GM12878 (cell line): ENCODE measurements around the gene ACRBP.

Source experiments
- CBX5 ChIP-seq: sonication (generic); IDR thresholded peaks from 2 replicates; pipeline ENCODE4 v1.6.1; 2016; ENCODE audit warnings: low read depth, moderate library complexity, mild to moderate bottlenecking, inconsistent platforms
- CEBPB ChIP-seq, 2 experiments: fragments of 150-350 bp in 1 of 2; IDR thresholded peaks; 2 replicates each; pipeline ENCODE4 v1.6.1; 2012 to 2014; ENCODE audit warnings: low read depth in 2 of 2, low read length in 2 of 2, borderline replicate concordance in 1 of 2, inconsistent platforms in 1 of 2
- EP300 ChIP-seq, 2 experiments: fragments of 150-350 bp in 1 of 2; IDR thresholded peaks; 2 replicates each; pipeline ENCODE4 v1.6.1; 2011 to 2012; ENCODE audit warnings: low read depth in 2 of 2, low read length in 2 of 2, borderline replicate concordance in 1 of 2, improper control_type of control experiment in 1 of 2, inconsistent platforms in 1 of 2; ENCODE audit not compliant: control insufficient read depth in 1 of 2
- EZH2 ChIP-seq: IDR thresholded peaks from 2 replicates; pipeline ENCODE4 v1.6.1; 2012; ENCODE audit warnings: low read depth, mild to moderate bottlenecking, control low read depth, inconsistent platforms, low read length, borderline replicate concordance; ENCODE audit not compliant: control insufficient read depth
- GATAD2B ChIP-seq: fragments of 450-650 bp; conservative IDR thresholded peaks from 2 replicates; pipeline ENCODE4 v1.6.1; 2017; ENCODE audit warnings: low read depth, mild to moderate bottlenecking, moderate library complexity
- SP1 ChIP-seq: IDR thresholded peaks from one replicate; pipeline ENCODE4 v1.6.1; 2011; ENCODE audit warnings: low read depth, low read length
- TCF7 ChIP-seq: IDR thresholded peaks from 2 replicates; pipeline ENCODE4 v1.6.1; 2014; ENCODE audit warnings: antibody characterized with exemption, borderline replicate concordance
- TF ChIP-seq, protein P1 (sequence below): IDR thresholded peaks from 2 replicates; pipeline ENCODE4 v1.6.1; 2011; ENCODE audit warnings: mild to moderate bottlenecking, low read depth, low read length, moderate library complexity; ENCODE audit not compliant: insufficient replicate concordance
- TF ChIP-seq, protein P2 (sequence below), 3 experiments: IDR thresholded peaks in 2 of 3; conservative IDR thresholded peaks in 1 of 3; 2 replicates each; pipeline ENCODE4 v1.5.1; 2011; ENCODE audit warnings: low read depth in 3 of 3, low read length in 3 of 3, mild to moderate bottlenecking in 3 of 3, control low read depth in 2 of 3, moderate library complexity in 2 of 3, inconsistent platforms in 1 of 3, mixed read lengths in 1 of 3; ENCODE audit not compliant: control insufficient read depth in 2 of 3, insufficient read depth in 1 of 3; ENCODE audit errors: extremely low read depth in 1 of 3
- TF ChIP-seq, protein P3 (sequence below): IDR thresholded peaks from 2 replicates; pipeline ENCODE4 v1.6.1; 2011; ENCODE audit warnings: borderline replicate concordance, low read depth, mild to moderate bottlenecking, moderate library complexity, low read length; ENCODE audit not compliant: insufficient read depth, poor library complexity, severe bottlenecking

DNA sequence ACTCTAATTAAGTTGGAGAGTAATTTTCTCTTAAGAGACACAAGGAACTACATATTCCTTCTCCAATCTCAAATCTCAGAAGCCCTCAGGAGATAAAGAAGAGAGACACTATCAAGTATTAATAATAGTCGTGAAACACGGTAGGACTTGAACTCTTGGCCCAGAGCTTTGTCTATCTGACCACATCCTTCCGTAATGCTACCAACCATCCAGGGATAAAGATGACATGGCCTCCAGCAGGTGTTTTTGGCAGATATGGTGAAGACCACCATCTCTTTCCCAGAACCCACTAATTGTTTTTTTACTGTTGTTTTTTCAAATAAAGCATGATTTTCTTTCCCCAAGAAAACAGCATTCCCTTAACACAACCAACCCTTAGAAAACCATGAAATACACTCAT, 38.6 kb upstream of the ACRBP start:
- TF ChIP-seq, protein P1, sequence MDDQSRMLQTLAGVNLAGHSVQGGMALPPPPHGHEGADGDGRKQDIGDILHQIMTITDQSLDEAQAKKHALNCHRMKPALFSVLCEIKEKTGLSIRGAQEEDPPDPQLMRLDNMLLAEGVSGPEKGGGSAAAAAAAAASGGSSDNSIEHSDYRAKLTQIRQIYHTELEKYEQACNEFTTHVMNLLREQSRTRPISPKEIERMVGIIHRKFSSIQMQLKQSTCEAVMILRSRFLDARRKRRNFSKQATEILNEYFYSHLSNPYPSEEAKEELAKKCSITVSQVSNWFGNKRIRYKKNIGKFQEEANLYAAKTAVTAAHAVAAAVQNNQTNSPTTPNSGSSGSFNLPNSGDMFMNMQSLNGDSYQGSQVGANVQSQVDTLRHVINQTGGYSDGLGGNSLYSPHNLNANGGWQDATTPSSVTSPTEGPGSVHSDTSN, result no peak
- TF ChIP-seq EP300 (IDR thresholded peaks at IDR 0.05; ENCODE audit: borderline replicate concordance in 1 of 2, control insufficient read depth in 1 of 2, low read depth in 2 of 2, low read length in 2 of 2) (no peak), CEBPB (IDR thresholded peaks at IDR 0.05; ENCODE audit: borderline replicate concordance in 1 of 2, low read depth in 2 of 2, low read length in 2 of 2) (no peak), GATAD2B (no peak), CBX5 (no peak), TCF7 (no peak), EZH2 (no peak), SP1 (no peak)
- TF ChIP-seq, protein P2, sequence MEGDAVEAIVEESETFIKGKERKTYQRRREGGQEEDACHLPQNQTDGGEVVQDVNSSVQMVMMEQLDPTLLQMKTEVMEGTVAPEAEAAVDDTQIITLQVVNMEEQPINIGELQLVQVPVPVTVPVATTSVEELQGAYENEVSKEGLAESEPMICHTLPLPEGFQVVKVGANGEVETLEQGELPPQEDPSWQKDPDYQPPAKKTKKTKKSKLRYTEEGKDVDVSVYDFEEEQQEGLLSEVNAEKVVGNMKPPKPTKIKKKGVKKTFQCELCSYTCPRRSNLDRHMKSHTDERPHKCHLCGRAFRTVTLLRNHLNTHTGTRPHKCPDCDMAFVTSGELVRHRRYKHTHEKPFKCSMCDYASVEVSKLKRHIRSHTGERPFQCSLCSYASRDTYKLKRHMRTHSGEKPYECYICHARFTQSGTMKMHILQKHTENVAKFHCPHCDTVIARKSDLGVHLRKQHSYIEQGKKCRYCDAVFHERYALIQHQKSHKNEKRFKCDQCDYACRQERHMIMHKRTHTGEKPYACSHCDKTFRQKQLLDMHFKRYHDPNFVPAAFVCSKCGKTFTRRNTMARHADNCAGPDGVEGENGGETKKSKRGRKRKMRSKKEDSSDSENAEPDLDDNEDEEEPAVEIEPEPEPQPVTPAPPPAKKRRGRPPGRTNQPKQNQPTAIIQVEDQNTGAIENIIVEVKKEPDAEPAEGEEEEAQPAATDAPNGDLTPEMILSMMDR (IDR thresholded peaks at IDR 0.05 in 2 of 3, conservative IDR thresholded peaks at IDR 0.05 in 1 of 3; ENCODE audit: control insufficient read depth in 2 of 3, extremely low read depth in 1 of 3, insufficient read depth in 1 of 3, low read depth in 3 of 3, low read length in 3 of 3), result no peak
- TF ChIP-seq, protein P3, sequence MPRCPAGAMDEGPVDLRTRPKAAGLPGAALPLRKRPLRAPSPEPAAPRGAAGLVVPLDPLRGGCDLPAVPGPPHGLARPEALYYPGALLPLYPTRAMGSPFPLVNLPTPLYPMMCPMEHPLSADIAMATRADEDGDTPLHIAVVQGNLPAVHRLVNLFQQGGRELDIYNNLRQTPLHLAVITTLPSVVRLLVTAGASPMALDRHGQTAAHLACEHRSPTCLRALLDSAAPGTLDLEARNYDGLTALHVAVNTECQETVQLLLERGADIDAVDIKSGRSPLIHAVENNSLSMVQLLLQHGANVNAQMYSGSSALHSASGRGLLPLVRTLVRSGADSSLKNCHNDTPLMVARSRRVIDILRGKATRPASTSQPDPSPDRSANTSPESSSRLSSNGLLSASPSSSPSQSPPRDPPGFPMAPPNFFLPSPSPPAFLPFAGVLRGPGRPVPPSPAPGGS, result no peak
